Aorta (tissue), 5 donors: ENCODE measurements around the gene NDUFB11. TPM values are rescaled to one million over a fixed set of nuclear protein-coding genes. Genes with fewer than 3 reads are reported as not detected.

Experiments
- ATAC-seq: fragments of 200-7000 bp; cut with Tn5 transposase; one replicate; pipeline ENCODE4 v1.9.1; 2022; ENCODE audit warnings: moderate library complexity; ENCODE audit not compliant: low FRiP score
- DNase-seq, 2 donors: peaks; one replicate each; pipeline ENCODE4 v3.0.0-alpha.2; 2020
- H3K27ac ChIP-seq, 2 donors: one replicate each; pipeline ENCODE4 v1.5.1; 2013; ENCODE audit warnings: low read length in 2 of 2, mild to moderate bottlenecking in 2 of 2, moderate library complexity in 2 of 2, control low read depth in 1 of 2, inconsistent platforms in 1 of 2, low read depth in 1 of 2
- H3K27me3 ChIP-seq, 2 donors: one replicate each; pipeline ENCODE4 v1.6.1; 2013; ENCODE audit warnings: control low read depth in 1 of 2, low read length in 1 of 2, mild to moderate bottlenecking in 1 of 2, moderate library complexity in 1 of 2; ENCODE audit not compliant: insufficient read depth in 2 of 2, control insufficient read depth in 1 of 2
- H3K36me3 ChIP-seq, 2 donors: one replicate each; pipeline ENCODE4 v1.6.1; 2013; ENCODE audit warnings: control low read depth in 1 of 2, low read length in 1 of 2, mild to moderate bottlenecking in 1 of 2; ENCODE audit not compliant: insufficient read depth in 2 of 2, control insufficient read depth in 1 of 2
- H3K4me1 ChIP-seq, 2 donors: one replicate each; pipeline ENCODE4 v1.6.1; 2013; ENCODE audit warnings: low read length in 2 of 2, control low read depth in 1 of 2, mild to moderate bottlenecking in 1 of 2, moderate library complexity in 1 of 2; ENCODE audit not compliant: insufficient read depth in 2 of 2, control insufficient read depth in 1 of 2
- H3K4me3 ChIP-seq, 2 donors: one replicate each; pipeline ENCODE4 v1.5.1; 2013; ENCODE audit warnings: low read length in 2 of 2, control low read depth in 1 of 2, mild to moderate bottlenecking in 1 of 2
- H3K9me3 ChIP-seq: one replicate; pipeline ENCODE4 v1.6.1; 2013; ENCODE audit warnings: mild to moderate bottlenecking, low read length; ENCODE audit not compliant: control insufficient read depth
- WGBS, 2 donors: extraction: QIAGEN DNeasy Blood & Tissue Kit; methylation state at CpG; one replicate each; pipeline ENCODE4 v1.1.7; 2013; 5-methylcytosine and 5-hydroxymethylcytosine counted together
- intact Hi-C, 2 donors: fragments of 100-400 bp; cut with DNase I; formaldehyde crosslinking; loops; one replicate each; pipeline versions ENCODE4 v1.14.2 to v1.15.0; 2022
- polyA plus RNA-seq, 2 donors: library from polyadenylated mRNA; stranded (reverse); fragments of 200-250 nt; gene quantifications; one replicate each; pipeline ENCODE4 v1.2.3, GENCODE V29; 2013
- total RNA-seq, 2 donors: library from RNA; stranded (reverse); fragmentation: NEBNext Ultra II Directional; extraction: Animal tissue kit (Norgen Biotek cat#: 25700); gene quantifications; one replicate each; pipeline ENCODE4 v1.2.1, GENCODE V29; 2021
- donor health status: healthy with polysubstance abuse.
- donor health status: Bipolar disorder and iron deficiency.
- donor health status: DM: no; HTN: no; CAD: no.
- donor health status: DM: no; HTN: no; CAD: no.
- donor health status: DM: yes; HTN: yes; CAD: no.

The NDUFB11 gene
- total and polyA plus RNA-seq, 4 donors = 33.7 to 69.5 (median 53.0) TPM

- Histone ChIP-seq H3K9me3 (no peaks in the 10 kb centered on the region), H3K27me3 (no peaks in the 10 kb centered on the region), H3K4me3 (no peak overlapping the region), H3K36me3 (peaks cover 0 to 2% of the 10 kb centered on the region in 2 donors), H3K4me1 (no peaks in the 10 kb centered on the region), H3K27ac (no peak overlapping the region)
- no peak for ATAC-seq
- intact Hi-C loops = no loop called here
- WGBS, 2 donors = 87 to 90% methylated on average over 2 of the region's 2 CpGs
- DNase-seq = peak in 1 of 2 donors; percentile 7
These were observed 27.5 kb upstream of the NDUFB11 start for GRCh38 chrX:47171996-47172395.

GRCh38 chrX:47170861-47171692 lies 26.6 kb upstream of the NDUFB11 start:
- WGBS, 2 donors = 85 to 88% methylated on average over 21 to 34 of the region's 34 CpGs
- intact Hi-C loops = no loop called here
- no peak overlapping the region for H3K27ac ChIP-seq
- ATAC-seq (no peak), DNase-seq (peak; percentile 24 to 72)
- no peaks in the 10 kb centered on the region for H3K27me3 ChIP-seq
- H3K4me1 ChIP-seq = no peaks in the 10 kb centered on the region
- H3K4me3 ChIP-seq = no peak overlapping the region
- H3K36me3 ChIP-seq = peaks cover 0 to 2% of the 10 kb centered on the region in 2 donors
- H3K9me3 ChIP-seq = no peaks in the 10 kb centered on the region

GRCh38 chrX:47169726-47170515 lies 25.4 kb upstream of the NDUFB11 start:
- no peak overlapping the region for H3K4me3 ChIP-seq
- intact Hi-C loops = no loop called here
- peaks cover 0 to 2% of the 10 kb centered on the region in 2 donors for H3K36me3 ChIP-seq
- peak; percentile 40 for ATAC-seq
- no peaks in the 10 kb centered on the region for H3K27me3 ChIP-seq
- peak; percentile 52 to 64 for DNase-seq
- H3K27ac ChIP-seq = no peak overlapping the region
- H3K9me3 ChIP-seq = no peaks in the 10 kb centered on the region
- 54 to 57% methylated on average over 13 of the region's 13 CpGs for WGBS, 2 donors
- H3K4me1 ChIP-seq = no peaks in the 10 kb centered on the region

- DNase-seq = peak; percentile 35 to 59
- Histone ChIP-seq H3K4me3 (no peak overlapping the region), H3K27me3 (no peaks in the 10 kb centered on the region), H3K27ac (no peak overlapping the region), H3K36me3 (peaks cover 0 to 2% of the 10 kb centered on the region in 2 donors), H3K4me1 (no peaks in the 10 kb centered on the region), H3K9me3 (no peaks in the 10 kb centered on the region)
- 91 to 94% methylated on average over 19 of the region's 19 CpGs for WGBS, 2 donors
- intact Hi-C loops = no loop called here
- no peak for ATAC-seq
These were observed 24.8 kb upstream of the NDUFB11 start for GRCh38 chrX:47169273-47169672.

- H3K27ac ChIP-seq = no peak overlapping the region
- ATAC-seq = no peak
- no peaks in the 10 kb centered on the region for H3K4me1 ChIP-seq
- DNase-seq = peak; percentile 8 to 54
- peaks cover 0 to 2% of the 10 kb centered on the region in 2 donors for H3K36me3 ChIP-seq
- H3K4me3 ChIP-seq = no peak overlapping the region
- intact Hi-C loops = no loop called here
- H3K27me3 ChIP-seq = no peaks in the 10 kb centered on the region
- H3K9me3 ChIP-seq = no peaks in the 10 kb centered on the region
- WGBS, 2 donors = 70 to 87% methylated on average over 6 of the region's 6 CpGs
These were observed 24.1 kb upstream of the NDUFB11 start for GRCh38 chrX:47168495-47169073.

GRCh38 chrX:47166126-47166525 lies 21.6 kb upstream of the NDUFB11 start:
- intact Hi-C loops = no loop called here
- Histone ChIP-seq H3K9me3 (no peaks in the 10 kb centered on the region), H3K27me3 (no peaks in the 10 kb centered on the region), H3K4me3 (no peak overlapping the region), H3K27ac (no peak overlapping the region), H3K4me1 (no peaks in the 10 kb centered on the region), H3K36me3 (peaks cover 0 to 2% of the 10 kb centered on the region in 2 donors)
- DNase-seq = no peak
- WGBS, 2 donors = 86 to 91% methylated on average over 5 of the region's 5 CpGs
- no peak for ATAC-seq

- Histone ChIP-seq H3K27ac (no peak overlapping the region), H3K9me3 (no peaks in the 10 kb centered on the region), H3K36me3 (peaks cover 0 to under 1% of the 10 kb centered on the region in 2 donors), H3K27me3 (no peaks in the 10 kb centered on the region), H3K4me1 (no peaks in the 10 kb centered on the region), H3K4me3 (no peak overlapping the region)
- no peak for DNase-seq
- intact Hi-C loops = no loop called here
- no peak for ATAC-seq
- 97 to 100% methylated on average over 3 of the region's 3 CpGs for WGBS, 2 donors
These were observed 19.9 kb upstream of the NDUFB11 start for GRCh38 chrX:47164420-47164819.

- DNase-seq = no peak
- Histone ChIP-seq H3K4me3 (no peak overlapping the region), H3K4me1 (no peaks in the 10 kb centered on the region), H3K27me3 (no peaks in the 10 kb centered on the region), H3K27ac (no peak overlapping the region), H3K36me3 (no peaks in the 10 kb centered on the region), H3K9me3 (no peaks in the 10 kb centered on the region)
- intact Hi-C loops = no loop called here
- 90 to 97% methylated on average over 5 of the region's 5 CpGs for WGBS, 2 donors
- ATAC-seq = no peak
These were observed 18.6 kb upstream of the NDUFB11 start for GRCh38 chrX:47162927-47163583.
